Spinal cord (tissue), 10 donors: Measurements from ENCODE around the gene MOV10. TPM values are rescaled to one million over a fixed set of nuclear protein-coding genes. Genes with fewer than 3 reads are reported as not detected.
"Not testable (repeated sequence)": the region's sequence is repeated elsewhere in the genome, so short reads cannot be mapped to it uniquely, and the experiment has no call there.

ENCODE experiments used
- DNase-seq, 6 donors: peaks; one replicate each; pipeline versions ENCODE4 v3.0.0 to v3.0.0-alpha.2; 2013 to 2015; ENCODE audit warnings: low spot score in 6 of 6, low read depth in 4 of 6
- H3K27ac ChIP-seq: one replicate; pipeline ENCODE4 v1.5.1; 2013; ENCODE audit warnings: low read depth, low read length, control low read depth
- H3K27me3 ChIP-seq: one replicate; pipeline ENCODE4 v1.6.1; 2013; ENCODE audit warnings: low read length; ENCODE audit not compliant: control insufficient read depth, insufficient read depth
- H3K36me3 ChIP-seq: one replicate; pipeline ENCODE4 v1.6.1; 2013; ENCODE audit warnings: low read length; ENCODE audit not compliant: control insufficient read depth, insufficient read depth
- H3K4me1 ChIP-seq: one replicate; pipeline ENCODE4 v1.6.1; 2013; ENCODE audit warnings: low read length; ENCODE audit not compliant: control insufficient read depth, insufficient read depth
- H3K4me3 ChIP-seq: one replicate; pipeline ENCODE4 v1.5.1; 2013; ENCODE audit warnings: low read depth, low read length, control low read depth
- H3K9me3 ChIP-seq: one replicate; pipeline ENCODE4 v1.6.1; 2013; ENCODE audit warnings: low read length; ENCODE audit not compliant: control insufficient read depth, insufficient read depth
- WGBS: methylation state at CpG from one replicate; pipeline ENCODE4 v1.1.5; 2013; ENCODE audit warnings: missing lambda C conversion rate; ENCODE audit not compliant: insufficient coverage; 5-methylcytosine and 5-hydroxymethylcytosine counted together
- polyA plus RNA-seq, 2 donors: library from polyadenylated mRNA; unstranded; fragments of 120-200 nt; gene quantifications; one replicate each; pipeline ENCODE4 v1.2.1, GENCODE V29; 2013; ENCODE audit not compliant: insufficient read length in 2 of 2
- total RNA-seq, 2 donors: library from RNA; depleted of rRNA in 1 of 2; stranded (reverse); fragments of 120-200 nt in 1 of 2; fragments of >200 nt in 1 of 2; gene quantifications; one replicate each; pipeline versions ENCODE4 v1.2.3 to v1.2.4, GENCODE V29; 2013 to 2014
- donor health status: healthy.

Gene MOV10
- total and polyA plus RNA-seq, 4 donors = 17.0 to 58.5 (median 48.4) TPM

DNA sequence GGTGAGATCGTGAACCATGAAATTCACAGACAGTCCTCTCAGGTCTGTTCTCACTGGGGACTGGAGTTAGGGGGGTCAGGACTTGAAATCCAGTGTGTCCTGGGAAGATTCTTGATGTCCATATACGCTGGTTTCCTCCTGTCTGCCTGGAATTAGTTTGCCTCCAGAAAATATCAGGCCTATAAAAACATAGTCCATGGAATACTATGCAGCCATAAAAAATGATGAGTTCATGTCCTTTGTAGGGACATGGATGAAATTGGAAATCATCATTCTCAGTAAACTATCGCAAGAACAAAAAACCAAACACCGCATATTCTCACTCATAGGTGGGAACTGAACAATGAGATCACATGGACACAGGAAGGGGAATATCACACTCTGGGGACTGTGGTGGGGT is 49.8 kb downstream of the MOV10 start:
- 100% methylated on average over 1 of the region's 4 CpGs for WGBS
- H3K27ac ChIP-seq, H3K36me3 ChIP-seq, H3K4me3 ChIP-seq, H3K27me3 ChIP-seq, DNase-seq, H3K9me3 ChIP-seq: not testable (repeated sequence)
- peaks cover 15% of the 10 kb centered on the region for H3K4me1 ChIP-seq

DNA sequence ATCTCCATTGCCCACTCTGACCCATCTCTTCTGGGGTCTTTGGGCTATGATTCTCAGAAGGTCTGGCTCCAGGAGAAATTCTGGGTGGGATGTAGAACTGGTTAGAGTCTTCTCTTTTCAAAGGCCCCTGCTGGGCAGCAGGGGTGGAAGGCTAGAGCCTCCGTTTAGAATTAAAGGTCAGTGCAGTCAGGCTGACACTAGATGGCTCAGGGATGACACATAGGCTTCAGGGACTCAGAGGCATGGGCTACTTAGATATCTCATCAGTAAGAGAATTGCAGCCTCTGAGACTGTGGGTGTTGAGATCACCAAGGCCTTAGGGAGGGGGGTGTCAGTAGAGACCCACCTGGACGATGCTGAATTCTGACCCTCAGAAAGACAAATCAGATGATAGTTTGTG is 53.3 kb downstream of the MOV10 start:
- 33% methylated on average over 1 of the region's 2 CpGs for WGBS
- no peaks in the 10 kb centered on the region for H3K9me3 ChIP-seq
- H3K4me3 ChIP-seq = no peak overlapping the region
- H3K4me1 ChIP-seq = peaks cover 6% of the 10 kb centered on the region
- H3K36me3 ChIP-seq = no peaks in the 10 kb centered on the region
- no peak for DNase-seq
- H3K27ac ChIP-seq = no peak overlapping the region
- no peaks in the 10 kb centered on the region for H3K27me3 ChIP-seq

DNA sequence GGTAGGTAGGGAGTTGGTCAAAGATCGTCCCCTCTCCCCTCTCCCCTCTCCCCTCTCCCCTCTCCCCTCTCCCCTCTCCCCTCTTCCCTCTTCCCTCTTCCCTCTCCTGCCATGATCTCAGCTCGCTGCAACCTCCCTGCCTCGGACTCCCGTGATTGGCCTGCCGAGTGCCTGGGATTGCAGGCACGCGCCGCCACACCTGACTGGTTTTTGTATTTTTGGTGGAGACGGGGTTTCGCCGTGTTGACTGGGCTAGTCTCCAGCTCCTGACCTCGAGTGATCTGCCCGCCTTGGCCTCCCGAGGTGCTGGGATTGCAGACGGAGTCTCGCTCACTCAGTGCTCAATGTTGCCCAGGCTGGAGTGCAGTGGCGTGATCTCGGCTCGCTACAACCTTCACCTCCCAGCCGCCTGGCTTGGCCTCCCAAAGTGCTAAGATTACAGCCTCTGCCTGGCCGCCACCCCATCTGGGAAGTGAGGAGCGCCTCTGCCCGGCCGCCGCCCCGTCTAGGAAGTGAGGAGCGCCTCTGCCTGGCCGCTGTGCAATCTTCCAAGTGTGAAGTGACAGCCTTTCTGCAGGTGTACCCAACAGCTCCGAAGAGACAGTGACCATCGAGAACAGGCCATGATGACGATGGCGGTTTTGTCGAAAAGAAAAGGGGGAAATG is 54.0 kb downstream of the MOV10 start:
- not testable (repeated sequence) for DNase-seq, H3K4me3 ChIP-seq, H3K4me1 ChIP-seq, H3K27me3 ChIP-seq, H3K9me3 ChIP-seq, H3K27ac ChIP-seq, H3K36me3 ChIP-seq
- WGBS = 92% methylated on average over 19 of the region's 33 CpGs

DNA sequence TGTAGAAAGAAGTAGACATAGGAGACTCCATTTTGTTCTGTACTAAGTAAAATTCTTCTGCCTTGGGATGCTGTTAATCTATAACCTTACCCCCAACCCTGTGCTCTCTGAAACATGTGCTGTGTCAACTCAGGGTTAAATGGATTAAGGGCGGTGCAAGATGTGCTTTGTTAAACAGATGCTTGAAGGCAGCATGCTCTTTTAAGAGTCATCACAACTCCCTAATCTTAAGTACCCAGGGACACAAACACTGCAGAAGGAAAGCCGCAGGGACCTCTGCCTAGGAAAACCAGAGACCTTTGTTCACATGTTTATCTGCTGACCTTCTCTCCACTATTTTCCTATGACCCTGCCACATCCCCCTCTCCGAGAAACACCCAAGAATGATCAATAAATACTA is 54.6 kb downstream of the MOV10 start:
- WGBS = 83% methylated on average over 1 of the region's 3 CpGs
- H3K27ac ChIP-seq, H3K27me3 ChIP-seq, H3K4me1 ChIP-seq, DNase-seq, H3K4me3 ChIP-seq, H3K36me3 ChIP-seq, H3K9me3 ChIP-seq: not testable (repeated sequence)

DNA sequence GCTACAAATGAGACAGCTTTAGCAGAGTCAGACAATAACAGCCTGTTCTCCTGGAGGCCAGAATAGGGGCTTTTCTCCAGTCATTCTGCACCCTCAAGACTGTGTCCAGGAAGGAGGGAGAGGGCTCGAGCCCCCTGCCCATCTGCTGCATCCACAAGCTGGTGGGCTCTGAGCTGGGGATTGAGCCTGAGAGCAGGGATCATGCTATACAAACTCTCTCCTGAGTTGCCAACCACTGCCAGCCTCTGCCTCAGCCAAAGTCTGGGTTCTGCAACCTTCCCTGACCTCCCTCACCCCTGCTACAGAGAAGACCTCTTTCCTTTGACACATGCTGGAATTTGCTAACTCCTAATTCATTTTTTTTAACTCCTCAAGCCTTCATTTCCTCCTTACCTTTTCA is 55.5 kb downstream of the MOV10 start:
- Histone ChIP-seq H3K4me1 (no peaks in the 10 kb centered on the region), H3K4me3 (no peak overlapping the region), H3K36me3 (no peaks in the 10 kb centered on the region), H3K9me3 (no peaks in the 10 kb centered on the region), H3K27ac (no peak overlapping the region), H3K27me3 (no peaks in the 10 kb centered on the region)
- no peak for DNase-seq
- no CpG with 5 or more reads among the region's 1 CpG for WGBS

DNA sequence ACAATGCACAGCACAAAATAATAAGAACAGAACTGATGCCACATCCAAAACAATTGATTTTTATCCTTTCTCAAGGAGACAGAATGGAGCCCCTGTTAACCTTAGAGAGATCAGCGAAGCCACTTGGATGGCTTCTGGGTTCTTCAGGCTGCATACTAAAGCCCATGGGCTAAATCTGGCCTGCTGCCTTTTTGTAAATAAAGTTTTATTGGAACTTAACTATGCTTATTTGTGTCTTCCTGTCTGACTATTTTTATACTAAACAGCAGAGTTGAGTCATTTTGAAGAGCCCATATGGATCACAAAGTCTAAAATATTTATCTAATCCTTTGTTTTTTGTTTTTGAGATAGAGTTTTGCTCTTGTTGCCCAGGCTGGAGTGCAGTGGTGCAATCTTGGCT is 57.0 kb downstream of the MOV10 start:
- no peak for DNase-seq
- Histone ChIP-seq H3K4me1 (no peaks in the 10 kb centered on the region), H3K4me3 (no peak overlapping the region), H3K27ac (no peak overlapping the region), H3K27me3 (no peaks in the 10 kb centered on the region), H3K9me3 (no peaks in the 10 kb centered on the region), H3K36me3 (no peaks in the 10 kb centered on the region)
- WGBS = 100% methylated on average over 1 of the region's 1 CpG

DNA sequence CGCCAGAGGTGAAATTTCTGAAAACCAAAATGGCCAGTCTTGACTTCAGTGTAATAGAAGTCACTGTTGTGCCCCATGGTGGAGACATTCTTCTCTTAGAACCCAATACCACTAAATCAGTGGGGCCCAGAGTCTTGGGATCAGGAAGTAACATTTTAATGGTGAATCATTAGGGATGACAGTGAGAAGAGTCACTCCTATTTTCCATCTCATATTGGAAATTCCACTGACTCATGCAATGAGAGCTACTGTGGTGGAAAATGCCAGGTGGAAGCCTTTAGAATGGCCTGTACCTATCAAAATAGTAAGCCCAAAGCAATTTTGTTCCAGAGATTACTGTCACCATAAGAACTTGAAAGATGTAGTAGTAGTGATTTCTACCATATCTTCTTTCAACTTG is 61.3 kb downstream of the MOV10 start:
- WGBS = no CpG with 5 or more reads among the region's 1 CpG
- Histone ChIP-seq H3K27ac (no peak overlapping the region), H3K9me3 (no peaks in the 10 kb centered on the region), H3K36me3 (no peaks in the 10 kb centered on the region), H3K4me3 (no peak overlapping the region), H3K4me1 (no peaks in the 10 kb centered on the region), H3K27me3 (peaks cover 4% of the 10 kb centered on the region)
- no peak for DNase-seq

DNA sequence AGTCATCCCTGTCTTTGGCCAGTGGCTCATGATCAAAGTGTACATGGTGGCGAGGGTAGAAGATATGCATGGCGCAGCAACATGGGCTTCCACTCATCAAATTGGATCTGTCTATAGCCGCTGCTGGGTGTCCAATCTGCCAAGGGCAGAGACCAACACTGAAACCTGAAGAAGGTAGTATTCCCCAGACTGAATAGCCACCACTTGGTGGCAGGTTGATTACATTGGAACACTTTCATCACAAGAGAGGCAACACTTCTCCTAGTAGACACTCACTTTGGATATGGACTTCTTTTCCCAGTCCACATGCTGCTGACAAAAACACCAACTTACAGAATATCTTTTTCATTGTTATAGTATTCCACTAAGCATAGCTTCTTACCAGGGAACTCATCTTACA is 63.1 kb downstream of the MOV10 start:
- 88% methylated on average over 3 of the region's 3 CpGs for WGBS
- Histone ChIP-seq H3K36me3 (no peaks in the 10 kb centered on the region), H3K4me3 (no peak overlapping the region), H3K4me1 (no peaks in the 10 kb centered on the region), H3K9me3 (no peaks in the 10 kb centered on the region), H3K27me3 (peaks cover 14% of the 10 kb centered on the region), H3K27ac (no peak overlapping the region)
- DNase-seq = no peak

DNA sequence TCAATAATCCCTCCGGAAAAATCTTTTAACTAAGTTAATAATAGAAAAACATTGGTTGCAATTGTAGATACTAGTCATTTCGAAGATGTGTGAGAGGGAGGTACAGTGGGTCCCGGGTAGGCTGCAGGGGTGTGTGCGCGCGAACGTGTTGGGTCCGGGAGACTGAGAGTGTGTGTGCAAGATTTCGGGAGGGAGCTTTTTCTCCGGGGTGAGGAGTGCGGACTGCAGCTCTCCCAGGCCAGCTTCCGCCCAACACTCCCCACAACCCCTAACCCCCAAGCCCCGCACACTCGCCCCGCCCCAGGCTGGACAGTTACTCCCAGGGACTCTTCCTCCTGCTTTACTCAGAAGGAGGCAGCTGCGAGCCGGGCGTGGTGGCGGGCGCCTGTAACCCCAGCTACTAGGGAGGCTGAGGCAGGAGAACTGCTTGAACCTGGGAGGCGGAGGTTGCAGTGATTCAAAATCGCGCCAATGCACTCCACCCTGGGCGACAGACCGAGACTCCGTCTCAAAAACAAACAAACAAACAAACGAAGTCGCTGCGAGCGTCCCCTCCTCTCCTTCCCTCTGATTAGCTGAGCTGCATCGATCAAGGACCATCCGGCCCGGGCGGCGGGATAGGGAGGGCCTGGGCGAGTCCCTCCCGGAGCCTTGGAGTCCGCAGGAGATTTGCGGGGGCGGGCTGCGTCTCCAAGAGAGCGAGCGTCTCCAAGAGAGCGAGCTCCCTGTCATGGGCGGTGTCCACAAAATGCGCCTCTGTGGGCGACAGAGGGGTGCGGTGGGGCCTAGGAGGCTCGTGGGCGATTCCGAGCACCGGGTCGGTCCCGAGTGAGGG is 68.9 kb downstream of the MOV10 start:
- no peak overlapping the region for H3K4me3 ChIP-seq
- H3K27me3 ChIP-seq = peaks cover 40% of the 10 kb centered on the region
- no peaks in the 10 kb centered on the region for H3K36me3 ChIP-seq
- peaks cover 11% of the 10 kb centered on the region for H3K4me1 ChIP-seq
- 5% methylated on average over 36 of the region's 54 CpGs for WGBS
- peak in 1 of 6 donors; percentile 29 for DNase-seq
- H3K27ac ChIP-seq = no peak overlapping the region
- peaks cover 2% of the 10 kb centered on the region for H3K9me3 ChIP-seq
